Tibial nerve (tissue), 4 donors: ENCODE measurements around the gene RPTOR. TPM values are rescaled to one million over a fixed set of nuclear protein-coding genes. Genes with fewer than 3 reads are reported as not detected.

ENCODE experiments used
- DNase-seq, 2 donors: peaks; one replicate each; pipeline ENCODE4 v3.0.0-alpha.2; 2019; ENCODE audit warnings: low spot score in 2 of 2
- H3K27ac ChIP-seq, 4 donors: fragments of 200-600 bp; sonication (generic) in 3 of 4; one replicate each; pipeline ENCODE4 v1.5.1; 2017 to 2019; ENCODE audit warnings: mild to moderate bottlenecking in 1 of 4
- H3K27me3 ChIP-seq, 2 donors: fragments of 200-600 bp; sonication (generic) in 1 of 2; one replicate each; pipeline versions ENCODE4 v1.5.1 to v1.6.0; 2017 to 2019
- H3K36me3 ChIP-seq, 3 donors: fragments of 200-600 bp; sonication (generic); one replicate each; pipeline ENCODE4 v1.5.1; 2018 to 2019
- H3K4me1 ChIP-seq, 4 donors: fragments of 200-600 bp; sonication (generic) in 3 of 4; one replicate each; pipeline ENCODE4 v1.5.1; 2017 to 2019
- H3K4me3 ChIP-seq, 4 donors: fragments of 200-600 bp; sonication (generic) in 3 of 4; one replicate each; pipeline ENCODE4 v1.5.1; 2017 to 2019; ENCODE audit warnings: mild to moderate bottlenecking in 1 of 4, moderate library complexity in 1 of 4
- H3K9me3 ChIP-seq, 4 donors: fragments of 200-600 bp; sonication (generic) in 3 of 4; one replicate each; pipeline ENCODE4 v1.5.1; 2017 to 2019
- CTCF ChIP-seq, 5 experiments: fragments of 200-600 bp in 3 of 5; fragments of 450-650 bp in 2 of 5; sonication (generic) in 3 of 5; IDR thresholded peaks; one replicate each; pipeline ENCODE4 v1.5.1; 2016 to 2019; ENCODE audit warnings: antibody characterized with exemption in 5 of 5, mild to moderate bottlenecking in 3 of 5, moderate library complexity in 2 of 5
- EP300 ChIP-seq, 2 donors: sonication (generic); formaldehyde crosslinking; IDR thresholded peaks; one replicate each; pipeline ENCODE4 v1.6.1; 2017; ENCODE audit warnings: antibody characterized with exemption in 2 of 2, mild to moderate bottlenecking in 1 of 2
- POLR2A ChIP-seq, 2 donors: fragments of 450-650 bp; IDR thresholded peaks; one replicate each; pipeline ENCODE4 v1.6.1; 2017; ENCODE audit warnings: antibody characterized with exemption in 2 of 2, mild to moderate bottlenecking in 2 of 2, moderate library complexity in 2 of 2
- WGBS, 2 donors: methylation state at CpG; one replicate each; pipeline ENCODE4 v1.1.5; 2018; 5-methylcytosine and 5-hydroxymethylcytosine counted together
- total RNA-seq, 4 donors: library from RNA; depleted of rRNA; stranded (reverse); fragments of >200 nt; gene quantifications; one replicate each; pipeline ENCODE4 v1.1.0, GENCODE V29; 2016

The RPTOR gene
- total RNA-seq, 4 donors from 2014 or later, result 34.7 to 56.4 (median 40.1) TPM

DNA sequence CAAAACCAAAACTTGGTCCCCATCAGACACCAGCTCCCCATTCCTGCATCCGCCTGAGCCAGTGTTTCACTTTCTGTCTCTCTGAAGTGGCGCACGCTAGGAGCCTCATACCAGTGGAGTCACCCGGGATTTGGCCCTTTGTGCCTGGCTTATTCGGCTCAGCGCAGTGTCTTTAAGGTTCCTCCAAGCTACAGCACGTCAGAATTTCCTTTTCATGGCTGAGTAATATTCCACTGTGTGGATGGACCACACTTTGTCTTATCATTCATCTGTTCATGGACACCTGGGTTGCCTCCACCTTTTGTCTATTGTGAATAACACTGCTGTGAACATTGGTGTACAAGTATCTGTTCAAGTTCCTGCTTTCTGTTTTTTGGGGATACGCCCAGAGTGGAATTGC, 401.8 kb downstream of the RPTOR start:
- H3K27me3 ChIP-seq, result no peaks in the 10 kb centered on the region
- no peak for TF ChIP-seq CTCF (IDR thresholded peaks at IDR 0.05)
- TF ChIP-seq POLR2A (IDR thresholded peaks at IDR 0.05), result no peak
- TF ChIP-seq EP300 (IDR thresholded peaks at IDR 0.05), result no peak
- H3K27ac ChIP-seq, result no peak overlapping the region
- no peak overlapping the region for H3K4me3 ChIP-seq
- no peaks in the 10 kb centered on the region for H3K9me3 ChIP-seq
- H3K36me3 ChIP-seq, result peaks cover 0 to 62% (median 3%) of the 10 kb centered on the region in 3 donors
- WGBS, 2 donors, result 98 to 99% methylated on average over 8 of the region's 8 CpGs
- H3K4me1 ChIP-seq, result peaks cover 0 to 28% (median 11%) of the 10 kb centered on the region in 4 donors
- no peak for DNase-seq

DNA sequence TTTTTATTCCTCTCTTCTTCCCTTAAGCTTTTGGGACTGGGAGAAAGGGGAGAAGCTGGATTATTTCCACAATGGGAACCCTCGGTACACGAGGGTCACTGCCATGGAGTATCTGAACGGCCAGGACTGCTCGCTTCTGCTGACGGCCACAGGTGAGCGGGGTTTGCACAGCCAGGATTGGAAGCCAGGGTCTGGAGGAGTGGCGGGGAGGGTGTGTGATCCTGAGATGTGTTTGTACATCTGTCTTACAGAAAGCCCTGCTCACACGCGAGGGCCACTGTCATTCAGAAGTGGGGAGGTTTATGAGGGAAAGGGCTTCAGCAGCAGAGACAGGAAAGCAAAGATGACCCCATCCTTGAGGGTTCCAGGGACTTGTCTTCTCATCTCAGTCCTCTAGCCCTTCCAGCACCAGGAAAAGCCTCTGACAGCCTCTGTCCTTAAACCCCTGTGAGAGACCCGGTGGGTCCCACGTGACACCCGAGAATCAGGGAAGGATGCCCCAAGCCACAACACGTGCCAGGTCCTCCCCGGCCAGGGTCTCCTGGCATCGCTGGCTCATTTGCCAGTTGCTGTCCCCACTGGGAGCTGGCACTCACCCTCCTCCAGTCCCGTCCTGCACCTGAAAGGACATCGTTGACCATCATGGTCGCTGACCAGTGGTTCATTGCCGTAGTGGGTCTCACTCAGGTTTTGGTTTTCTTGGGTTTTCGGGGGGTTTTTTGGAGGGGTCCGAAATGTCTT, 402.7 kb downstream of the RPTOR start:
- H3K4me3 ChIP-seq, result no peak overlapping the region
- no peaks in the 10 kb centered on the region for H3K27me3 ChIP-seq
- 91 to 93% methylated on average over 21 of the region's 21 CpGs for WGBS, 2 donors
- no peak overlapping the region for H3K27ac ChIP-seq
- H3K4me1 ChIP-seq, result peaks cover 0 to 19% (median 8%) of the 10 kb centered on the region in 4 donors
- TF ChIP-seq EP300 (IDR thresholded peaks at IDR 0.05) (no peak), POLR2A (IDR thresholded peaks at IDR 0.05) (no peak), CTCF (IDR thresholded peaks at IDR 0.05) (no peak)
- no peaks in the 10 kb centered on the region for H3K9me3 ChIP-seq
- H3K36me3 ChIP-seq, result peaks cover 0 to 71% (median 3%) of the 10 kb centered on the region in 3 donors
- DNase-seq, result no peak

DNA sequence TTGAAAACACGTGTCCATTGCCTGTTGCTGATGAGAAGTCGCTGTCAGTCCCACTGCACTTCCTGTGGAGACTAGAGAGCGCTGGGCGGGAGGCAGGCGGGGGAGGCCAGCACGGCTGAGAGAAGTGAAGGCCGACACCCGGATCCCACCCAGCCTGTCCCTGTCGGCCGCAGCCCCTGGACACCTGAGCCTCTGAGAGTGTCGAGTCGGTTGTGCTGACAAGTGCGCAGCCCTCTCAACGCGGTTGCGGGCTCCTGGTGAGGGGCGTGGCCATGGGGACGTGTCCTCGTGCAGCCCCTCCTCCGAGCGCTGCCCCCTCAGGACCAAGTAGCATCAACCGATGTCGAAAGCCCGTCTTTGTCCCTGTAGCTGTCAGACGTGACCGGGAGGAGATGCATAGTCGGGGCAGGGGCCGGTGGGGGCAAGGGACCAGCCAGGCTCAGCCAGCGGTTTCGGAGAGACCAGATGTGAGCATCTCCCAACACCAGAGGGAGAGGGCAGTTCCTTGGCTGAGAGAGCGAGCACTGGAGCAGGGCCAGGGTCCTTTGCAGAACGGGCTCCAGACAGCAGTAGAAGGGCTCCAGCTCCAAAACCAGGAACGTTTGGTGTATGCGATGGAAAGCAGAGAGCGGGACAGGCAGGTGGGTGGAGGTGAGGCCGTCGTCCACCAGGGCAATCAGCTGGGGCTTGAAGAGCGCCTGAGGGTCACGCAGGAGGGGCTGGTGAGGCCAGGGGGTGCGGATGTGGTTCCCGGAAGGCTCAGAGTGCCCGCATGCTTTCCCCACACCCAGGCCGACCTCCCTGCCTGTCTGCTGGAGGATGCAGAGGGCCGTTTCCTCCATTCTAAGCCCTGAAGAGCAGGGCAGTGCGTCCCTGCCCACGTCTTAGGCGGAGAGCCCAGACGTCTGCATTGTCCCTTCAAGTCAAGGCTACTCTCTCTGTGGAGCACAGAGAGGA, 403.7 kb downstream of the RPTOR start:
- DNase-seq, result no peak
- no peak overlapping the region for H3K4me3 ChIP-seq

DNA sequence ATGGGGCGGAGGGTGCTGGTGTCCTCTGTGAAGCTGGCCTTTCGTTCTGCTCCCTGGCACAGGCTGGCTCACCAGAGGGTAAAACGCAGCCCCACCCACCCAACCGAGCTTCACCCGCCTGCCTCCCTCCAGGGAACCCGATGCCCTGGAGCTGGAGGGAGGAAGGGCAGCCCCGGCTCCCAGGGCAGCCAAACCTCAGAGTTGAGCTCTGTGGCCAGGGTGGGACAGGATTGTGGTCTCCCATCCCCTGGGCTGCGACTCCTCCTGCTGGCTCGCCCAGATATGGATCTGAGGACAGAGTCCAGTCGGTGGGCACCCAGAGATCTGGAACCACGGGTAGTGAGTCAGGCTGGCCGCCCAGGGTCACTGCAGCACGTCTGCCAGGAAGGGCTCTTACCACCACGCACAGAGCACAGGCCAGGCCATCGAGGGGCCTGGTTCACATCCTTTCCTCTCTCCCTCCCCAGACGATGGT, 404.4 kb downstream of the RPTOR start:
- DNase-seq, result no peak
- Histone ChIP-seq H3K4me3 (no peak overlapping the region), H3K4me1 (peaks cover 0 to 2% (median 0%) of the 10 kb centered on the region in 4 donors), H3K27ac (no peak overlapping the region), H3K36me3 (peaks cover 0 to 85% (median 3%) of the 10 kb centered on the region in 3 donors), H3K27me3 (no peaks in the 10 kb centered on the region), H3K9me3 (no peaks in the 10 kb centered on the region)
- TF ChIP-seq EP300 (IDR thresholded peaks at IDR 0.05) (no peak), POLR2A (IDR thresholded peaks at IDR 0.05) (no peak), CTCF (IDR thresholded peaks at IDR 0.05) (no peak)
- 74 to 78% methylated on average over 8 to 13 of the region's 16 CpGs for WGBS, 2 donors

More for the DNA sequence above, 403.7 kb downstream of the RPTOR start:
- Histone ChIP-seq H3K27ac (no peak overlapping the region), H3K9me3 (no peaks in the 10 kb centered on the region), H3K36me3 (peaks cover 0 to 78% (median 3%) of the 10 kb centered on the region in 3 donors), H3K27me3 (no peaks in the 10 kb centered on the region), H3K4me1 (peaks cover 0 to 9% (median 0%) of the 10 kb centered on the region in 4 donors)
- TF ChIP-seq EP300 (IDR thresholded peaks at IDR 0.05) (no peak), CTCF (IDR thresholded peaks at IDR 0.05) (no peak), POLR2A (IDR thresholded peaks at IDR 0.05) (no peak)
- WGBS, 2 donors, result 80 to 84% methylated on average over 48 of the region's 48 CpGs
